CD4-positive, alpha-beta T cell treated with Interleukin-12 subunit alpha and Interleukin-12 subunit beta, for 1 hour (primary cell): ENCODE measurements around the gene PEX3.

Source experiments
- DNase-seq: peaks from one replicate; pipeline ENCODE4 v3.0.0-alpha.2; 2020

Gene PEX3

GRCh38 chr6:143540192-143540591, 89.6 kb downstream of the PEX3 start:
- DNase-seq, result no peak
